Measurements from ENCODE around the gene PLA2G2C.
A peak's percentile ranks its signal among the peaks of the same experiment; 100 is the strongest.
"Not testable (repeated sequence)": the region's sequence is repeated elsewhere in the genome, so short reads cannot be mapped to it uniquely, and the experiment has no call there.

PLA2G2C gene

DNA sequence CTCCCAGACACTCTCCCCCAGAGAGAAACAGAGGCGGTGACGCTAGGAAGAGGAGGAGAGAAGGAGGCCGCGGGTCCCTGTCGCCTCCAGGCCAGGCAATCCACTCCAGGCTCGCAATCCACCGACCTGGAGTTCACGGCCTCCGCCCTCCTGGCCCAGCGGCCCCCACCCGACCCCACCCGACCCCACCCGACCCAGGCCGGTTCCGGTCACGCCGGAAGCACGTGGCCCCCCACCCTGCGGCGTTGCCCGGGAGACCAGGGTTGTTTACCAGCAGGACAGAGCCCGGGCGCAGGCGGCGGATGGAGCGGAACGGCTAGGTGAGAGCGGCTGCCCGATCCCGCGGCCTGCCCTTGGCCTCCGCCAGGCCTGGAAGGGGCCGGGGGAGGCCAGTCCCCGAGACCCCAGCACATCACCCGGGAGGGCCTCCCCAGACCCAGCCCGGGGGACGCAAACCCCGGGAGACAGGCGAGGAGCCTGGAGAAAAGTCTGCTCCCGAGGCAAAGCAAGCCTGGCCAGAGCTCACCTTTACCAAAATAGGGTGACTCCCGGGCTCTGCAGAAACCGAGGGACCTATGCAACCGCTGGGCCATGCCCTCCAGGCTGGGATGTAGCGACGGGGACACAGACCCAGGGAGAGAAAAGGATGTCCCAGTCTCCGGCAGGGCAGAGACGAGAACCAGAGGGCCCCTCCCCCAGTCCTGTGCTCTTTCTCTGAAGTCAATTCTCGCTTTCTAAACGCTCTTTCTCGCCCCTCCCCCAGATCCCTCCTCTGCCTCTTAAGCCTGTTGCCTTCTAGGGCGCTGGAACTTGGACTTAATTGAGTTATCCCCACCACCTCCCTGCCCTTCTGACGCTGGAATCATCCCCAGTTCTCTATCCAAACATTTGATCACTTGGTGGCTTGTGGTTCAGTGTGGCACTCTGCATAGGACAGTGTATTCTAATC is at the start of gene PLA2G2C, which contains the start of gene UBXN10:
Gene PLA2G2C (minus strand): TSS at position 685 of the 949 bp plus-strand sequence. CDS start 9,155 bp downstream, outside the sequence.
Gene UBXN10 (plus strand): TSS at position 263 of the 949 bp plus-strand sequence. CDS start 4,466 bp downstream, outside the sequence.
- TF ChIP-seq, protein P1, sequence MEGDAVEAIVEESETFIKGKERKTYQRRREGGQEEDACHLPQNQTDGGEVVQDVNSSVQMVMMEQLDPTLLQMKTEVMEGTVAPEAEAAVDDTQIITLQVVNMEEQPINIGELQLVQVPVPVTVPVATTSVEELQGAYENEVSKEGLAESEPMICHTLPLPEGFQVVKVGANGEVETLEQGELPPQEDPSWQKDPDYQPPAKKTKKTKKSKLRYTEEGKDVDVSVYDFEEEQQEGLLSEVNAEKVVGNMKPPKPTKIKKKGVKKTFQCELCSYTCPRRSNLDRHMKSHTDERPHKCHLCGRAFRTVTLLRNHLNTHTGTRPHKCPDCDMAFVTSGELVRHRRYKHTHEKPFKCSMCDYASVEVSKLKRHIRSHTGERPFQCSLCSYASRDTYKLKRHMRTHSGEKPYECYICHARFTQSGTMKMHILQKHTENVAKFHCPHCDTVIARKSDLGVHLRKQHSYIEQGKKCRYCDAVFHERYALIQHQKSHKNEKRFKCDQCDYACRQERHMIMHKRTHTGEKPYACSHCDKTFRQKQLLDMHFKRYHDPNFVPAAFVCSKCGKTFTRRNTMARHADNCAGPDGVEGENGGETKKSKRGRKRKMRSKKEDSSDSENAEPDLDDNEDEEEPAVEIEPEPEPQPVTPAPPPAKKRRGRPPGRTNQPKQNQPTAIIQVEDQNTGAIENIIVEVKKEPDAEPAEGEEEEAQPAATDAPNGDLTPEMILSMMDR (IDR thresholded peaks at IDR 0.05; ENCODE audit: low read depth, low read length, missing control alignments): no peak
- Histone ChIP-seq H3K27me3 (replicated peaks) (peaks cover 32% of the 10 kb centered on the region), H3K36me3 (replicated peaks) (no peaks in the 10 kb centered on the region), H3K4me3 (ENCODE audit: low read depth, low read length) (peak within 1 kb of the TSS; percentile 3), H3K27ac (no peak within 1 kb of the TSS)
- no peak for DNase-seq
- in situ Hi-C loops (cut with HindIII; ENCODE audit: low pct_ligation_motif_present, low sequenced_read_pairs): no loop called here

DNA sequence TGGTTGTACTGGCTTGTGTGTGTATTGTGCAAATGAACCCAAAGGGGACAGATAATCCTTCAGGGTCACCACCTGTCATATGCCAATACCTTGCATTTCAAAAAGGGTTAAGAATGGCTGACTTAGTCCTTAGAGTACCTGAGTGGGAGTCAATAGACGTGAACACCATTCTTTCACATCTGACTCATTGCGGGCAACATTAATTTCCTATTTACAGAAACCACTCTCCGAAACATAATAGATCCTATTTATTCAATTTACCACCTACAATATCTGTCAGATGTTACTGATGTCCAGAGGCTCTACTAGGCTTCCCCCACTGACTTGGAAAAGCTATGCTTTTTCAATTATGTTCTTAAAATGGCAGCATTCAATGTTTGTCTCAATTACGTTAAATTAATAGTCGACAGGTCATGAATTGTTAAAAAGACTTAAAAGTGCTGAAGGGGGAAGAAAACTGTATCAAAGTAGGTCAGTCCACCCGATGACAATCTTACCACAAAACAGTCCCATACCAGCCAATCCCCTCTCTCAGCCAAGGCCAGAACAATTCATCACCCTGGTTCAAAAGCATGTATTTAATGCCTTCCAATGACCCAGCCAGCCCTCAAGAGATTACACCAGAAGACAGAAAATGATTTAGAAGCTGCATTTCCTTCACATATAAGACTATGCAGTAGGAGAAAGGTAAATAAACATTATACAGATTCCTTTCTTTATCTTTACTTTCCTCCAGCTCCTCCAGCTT is 48.6 kb upstream of the PLA2G2C start:
- DNase-seq: no peak
- Histone ChIP-seq H3K27ac (no peak overlapping the region), H3K4me3 (ENCODE audit: low read depth, low read length) (no peak overlapping the region), H3K27me3 (replicated peaks) (peaks cover 8% of the 10 kb centered on the region), H3K36me3 (replicated peaks) (no peaks in the 10 kb centered on the region)
- TF ChIP-seq, protein P1 (IDR thresholded peaks at IDR 0.05; ENCODE audit: low read depth, low read length, missing control alignments): no peak
- in situ Hi-C loops (cut with HindIII; ENCODE audit: low pct_ligation_motif_present, low sequenced_read_pairs): no loop called here

- Histone ChIP-seq H3K27me3 (replicated peaks) (peaks cover 8% of the 10 kb centered on the region), H3K4me3 (ENCODE audit: low read depth, low read length) (no peak overlapping the region), H3K36me3 (replicated peaks) (no peaks in the 10 kb centered on the region), H3K27ac (no peak overlapping the region)
- TF ChIP-seq, protein P1 (IDR thresholded peaks at IDR 0.05; ENCODE audit: low read depth, low read length, missing control alignments): no peak
- DNase-seq: no peak
- in situ Hi-C loops (cut with HindIII; ENCODE audit: low pct_ligation_motif_present, low sequenced_read_pairs): no loop called here
Measured at GRCh38 chr1:20233866-20234265, 47.5 kb upstream of the PLA2G2C start.

DNA sequence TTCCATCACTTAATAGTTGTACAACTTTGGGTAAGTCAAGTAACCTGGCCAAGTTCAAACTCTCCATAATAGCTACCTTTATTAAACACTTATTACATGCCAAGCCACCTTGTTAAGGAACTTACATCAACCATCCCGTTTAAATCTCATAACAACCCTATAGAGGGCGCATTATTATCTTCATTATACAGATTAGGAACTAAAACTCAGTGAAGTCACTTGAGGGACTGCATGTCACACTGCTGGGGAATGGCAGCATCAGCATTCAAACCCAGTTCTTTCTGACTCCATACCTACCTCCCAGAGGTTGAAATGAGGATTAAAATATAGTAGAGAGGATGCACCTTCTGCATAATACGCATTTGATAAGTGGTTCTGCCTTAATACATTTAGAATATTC is 47.1 kb upstream of the PLA2G2C start:
- TF ChIP-seq, protein P1 (IDR thresholded peaks at IDR 0.05; ENCODE audit: low read depth, low read length, missing control alignments): peak; percentile 40
- peaks cover 8% of the 10 kb centered on the region for H3K27me3 ChIP-seq (replicated peaks)
- no peaks in the 10 kb centered on the region for H3K36me3 ChIP-seq (replicated peaks)
- H3K4me3 ChIP-seq (ENCODE audit: low read depth, low read length): no peak overlapping the region
- no peak overlapping the region for H3K27ac ChIP-seq
- DNase-seq: peak; percentile 2
- in situ Hi-C loops (cut with HindIII; ENCODE audit: low pct_ligation_motif_present, low sequenced_read_pairs): no loop called here

GRCh38 chr1:20232564-20232963 is 46.2 kb upstream of the PLA2G2C start:
- H3K27ac ChIP-seq; H3K27me3 ChIP-seq (replicated peaks); in situ Hi-C loops (cut with HindIII; ENCODE audit: low pct_ligation_motif_present, low sequenced_read_pairs): not testable (repeated sequence)

DNA sequence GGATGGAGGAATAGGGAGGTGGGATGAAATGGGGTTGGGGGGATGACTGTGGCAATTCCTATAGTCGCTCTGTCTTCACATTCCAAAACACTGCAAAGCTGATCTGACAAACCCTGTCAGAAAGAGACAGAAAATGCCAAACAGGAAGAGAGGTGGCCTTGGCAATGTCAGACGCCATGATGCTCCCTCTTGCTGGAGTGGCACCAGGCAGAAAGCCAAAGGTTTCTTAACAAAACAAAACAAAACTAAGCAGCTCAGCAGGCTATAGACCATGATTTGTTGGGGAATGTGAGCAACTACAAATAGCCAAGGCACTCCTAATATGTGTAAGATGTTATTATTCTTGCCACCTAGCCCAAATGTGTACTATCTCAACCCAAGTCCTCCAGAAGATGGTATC is 42.9 kb upstream of the PLA2G2C start:
- Histone ChIP-seq H3K4me3 (ENCODE audit: low read depth, low read length) (no peak overlapping the region), H3K36me3 (replicated peaks) (no peaks in the 10 kb centered on the region), H3K27ac (no peak overlapping the region), H3K27me3 (replicated peaks) (peaks cover 10% of the 10 kb centered on the region)
- in situ Hi-C loops (cut with HindIII; ENCODE audit: low pct_ligation_motif_present, low sequenced_read_pairs): no loop called here
- no peak for DNase-seq
- TF ChIP-seq, protein P1 (IDR thresholded peaks at IDR 0.05; ENCODE audit: low read depth, low read length, missing control alignments): no peak

More at GRCh38 chr1:20232564-20232963, 46.2 kb upstream of the PLA2G2C start:
- H3K36me3 ChIP-seq (replicated peaks); DNase-seq; H3K4me3 ChIP-seq (ENCODE audit: low read depth, low read length): not testable (repeated sequence)

All from brain microvascular endothelial cell (primary cell).